B cell (primary cell): ENCODE results near the gene TTC27. TPM values are rescaled to one million over a fixed set of nuclear protein-coding genes. Genes with fewer than 3 reads are reported as not detected.

Source experiments
- ATAC-seq: fragments of 200-7000 bp; cut with Tn5 transposase; one replicate; pipeline ENCODE4 v1.10.0; 2021; ENCODE audit warnings: low read depth, mild to moderate bottlenecking, moderate number of reproducible peaks, moderate library complexity
- CTCF ChIA-PET: fragments of 350-600 bp; sonication (Branson Sonifier 250); formaldehyde crosslinking; loops from one replicate; lab custom pipeline; 2021; ENCODE audit warnings: antibody characterized with exemption, inconsistent platforms; lab: Charles Lee
- POLR2A ChIA-PET: fragments of 350-600 bp; sonication (Branson Sonifier 250); formaldehyde crosslinking; loops from one replicate; lab custom pipeline; 2021; ENCODE audit warnings: antibody characterized with exemption; lab: Charles Lee
- DNase-seq: peaks from one replicate; pipeline ENCODE4 v3.0.0; 2013
- H2AFZ ChIP-seq: 2 replicates; pipeline ENCODE4 v1.6.1; 2012; ENCODE audit warnings: mild to moderate bottlenecking, low read depth, low read length; ENCODE audit not compliant: insufficient read depth, poor library complexity, severe bottlenecking
- H3K27ac ChIP-seq, 2 donors: 1 replicate in 1 of 2; 2 replicates in 1 of 2; pipeline ENCODE4 v1.5.1; 2012 to 2013; ENCODE audit warnings: low read length in 2 of 2, mild to moderate bottlenecking in 2 of 2, moderate library complexity in 1 of 2
- H3K27me3 ChIP-seq, 4 experiments: fragments of 200-600 bp in 1 of 4; sonication (generic) in 1 of 4; replicated peaks in 1 of 4; 1 replicate in 2 of 4; 2 replicates in 2 of 4; pipeline versions ENCODE4 v1.6.1 to v1.7.0; 2013 to 2016; ENCODE audit warnings: low read length in 3 of 4, mild to moderate bottlenecking in 2 of 4, mixed read lengths in 1 of 4, moderate library complexity in 1 of 4; ENCODE audit not compliant: insufficient read depth in 4 of 4, control insufficient read depth in 3 of 4; ENCODE audit errors: control extremely low read depth in 1 of 4
- H3K36me3 ChIP-seq, 2 experiments: replicated peaks in 1 of 2; 1 replicate in 1 of 2; 2 replicates in 1 of 2; pipeline versions ENCODE4 v1.6.1 to v1.7.1; 2013; ENCODE audit warnings: low read length in 1 of 2; ENCODE audit not compliant: insufficient read depth in 2 of 2, control insufficient read depth in 1 of 2; ENCODE audit errors: control extremely low read depth in 1 of 2, extremely low read depth in 1 of 2
- H3K4me1 ChIP-seq, 2 donors: fragments of 200-600 bp in 1 of 2; sonication (generic) in 1 of 2; 1 replicate in 1 of 2; 2 replicates in 1 of 2; pipeline versions ENCODE4 v1.5.1 to v1.6.1; 2013 to 2017; ENCODE audit warnings: low read length in 2 of 2; ENCODE audit not compliant: control insufficient read depth in 2 of 2, insufficient read depth in 2 of 2
- H3K4me2 ChIP-seq: replicated peaks from 2 replicates; pipeline ENCODE3; 2012; ENCODE audit warnings: mild to moderate bottlenecking, low read depth, low read length; ENCODE audit not compliant: poor library complexity, severe bottlenecking
- H3K4me3 ChIP-seq, 5 experiments: fragments of 200-600 bp in 1 of 5; sonication (generic) in 1 of 5; 1 replicate in 3 of 5; 2 replicates in 2 of 5; pipeline versions ENCODE4 v1.5.1 to v1.7.0; 2011 to 2016; ENCODE audit warnings: low read length in 4 of 5, mild to moderate bottlenecking in 4 of 5, low read depth in 2 of 5, control low read depth in 1 of 5, moderate library complexity in 1 of 5; ENCODE audit not compliant: insufficient read depth in 1 of 5; ENCODE audit errors: control extremely low read depth in 1 of 5, extremely low read depth in 1 of 5
- H3K79me2 ChIP-seq: fragments of 200-600 bp; sonication (generic); one replicate; pipeline ENCODE4 v1.6.0; 2016; ENCODE audit warnings: low read length; ENCODE audit not compliant: control insufficient read depth, insufficient read depth
- H3K9ac ChIP-seq: fragments of 200-600 bp; sonication (generic); 2 replicates; pipeline ENCODE4 v1.6.1; 2017; ENCODE audit warnings: mild to moderate bottlenecking, low read length, moderate library complexity
- H3K9me3 ChIP-seq, 3 donors: one replicate each; pipeline versions ENCODE4 v1.6.1 to v1.7.1; 2013; ENCODE audit warnings: low read length in 2 of 3; ENCODE audit not compliant: control insufficient read depth in 2 of 3, insufficient read depth in 1 of 3; ENCODE audit errors: control extremely low read depth in 1 of 3
- H4K20me1 ChIP-seq: 2 replicates; pipeline ENCODE4 v1.6.0; 2012; ENCODE audit warnings: mild to moderate bottlenecking, low read length; ENCODE audit not compliant: insufficient read depth, control insufficient read depth, poor library complexity, severe bottlenecking
- H3K27ac Mint-ChIP-seq: one replicate; pipeline ENCODE4 v1.8.0; 2021; ENCODE audit warnings: mixed read lengths
- H3K27me3 Mint-ChIP-seq: one replicate; pipeline ENCODE4 v1.8.0; 2021; ENCODE audit warnings: mixed read lengths
- H3K4me1 Mint-ChIP-seq: one replicate; pipeline ENCODE4 v1.8.0; 2021; ENCODE audit warnings: mixed read lengths
- H3K4me3 Mint-ChIP-seq: one replicate; pipeline ENCODE4 v1.8.0; 2021; ENCODE audit warnings: mixed read lengths
- H3K9me3 Mint-ChIP-seq: one replicate; pipeline ENCODE4 v1.8.0; 2022; ENCODE audit warnings: mixed read lengths; ENCODE audit not compliant: insufficient read depth
- EZH2 ChIP-seq: IDR thresholded peaks from 2 replicates; pipeline ENCODE4 v1.6.1; 2012; ENCODE audit warnings: borderline replicate concordance, low read depth, mild to moderate bottlenecking, moderate library complexity, low read length; ENCODE audit not compliant: insufficient read depth, poor library complexity, severe bottlenecking
- WGBS: methylation state at CpG from one replicate; pipeline ENCODE4 v1.1.5; 2013; ENCODE audit warnings: missing lambda C conversion rate; ENCODE audit not compliant: insufficient coverage; 5-methylcytosine and 5-hydroxymethylcytosine counted together
- intact Hi-C: fragments of 100-400 bp; cut with micrococcal nuclease; formaldehyde crosslinking; loops from one replicate; pipeline ENCODE4 v1.10.0; 2022
- polyA plus RNA-seq: library from polyadenylated mRNA; depleted of rRNA; stranded (reverse); fragments of >200 nt; gene quantifications from 2 replicates; pipeline ENCODE4 v1.2.3, GENCODE V29; 2012
- total RNA-seq, 2 donors: library from RNA; stranded (reverse); fragments of 120-200 nt in 1 of 2; gene quantifications; 1 replicate in 1 of 2; 2 replicates in 1 of 2; pipeline versions ENCODE4 v1.2.3 to v1.2.4, GENCODE V29; 2013 to 2022
- TF ChIP-seq, protein P1 (sequence below): fragments of 200-600 bp; IDR thresholded peaks from one replicate; pipeline ENCODE4 v1.8.0; 2022; ENCODE audit warnings: antibody characterized with exemption, mild to moderate bottlenecking

TTC27 gene
- total and polyA plus RNA-seq, 2 donors (not counting 1 experiment from before 2014, with no cell fraction given): 22.7 to 28.5 TPM

- no peak for DNase-seq
- no peaks in the 10 kb centered on the region for H3K79me2 ChIP-seq
- no peak overlapping the region for H2AFZ ChIP-seq
- no peaks in the 10 kb centered on the region for H3K4me1 Mint-ChIP-seq
- ChIA-PET CTCF (no interaction called here), POLR2A (no interaction called here)
- H3K4me1 ChIP-seq: no peaks in the 10 kb centered on the region
- no peaks in the 10 kb centered on the region for H4K20me1 ChIP-seq
- 64% methylated on average over 2 of the region's 4 CpGs for WGBS
- H3K27me3 Mint-ChIP-seq: peaks cover 7% of the 10 kb centered on the region
- no peak overlapping the region for H3K9ac ChIP-seq
- H3K4me3 ChIP-seq: no peak overlapping the region
- no peak overlapping the region for H3K27ac ChIP-seq
- H3K27ac Mint-ChIP-seq: no peak overlapping the region
- peaks cover 0 to 3% (median under 1%) of the 10 kb centered on the region in 4 experiments for H3K27me3 ChIP-seq
- TF ChIP-seq EZH2: no peak
- TF ChIP-seq, protein P1, sequence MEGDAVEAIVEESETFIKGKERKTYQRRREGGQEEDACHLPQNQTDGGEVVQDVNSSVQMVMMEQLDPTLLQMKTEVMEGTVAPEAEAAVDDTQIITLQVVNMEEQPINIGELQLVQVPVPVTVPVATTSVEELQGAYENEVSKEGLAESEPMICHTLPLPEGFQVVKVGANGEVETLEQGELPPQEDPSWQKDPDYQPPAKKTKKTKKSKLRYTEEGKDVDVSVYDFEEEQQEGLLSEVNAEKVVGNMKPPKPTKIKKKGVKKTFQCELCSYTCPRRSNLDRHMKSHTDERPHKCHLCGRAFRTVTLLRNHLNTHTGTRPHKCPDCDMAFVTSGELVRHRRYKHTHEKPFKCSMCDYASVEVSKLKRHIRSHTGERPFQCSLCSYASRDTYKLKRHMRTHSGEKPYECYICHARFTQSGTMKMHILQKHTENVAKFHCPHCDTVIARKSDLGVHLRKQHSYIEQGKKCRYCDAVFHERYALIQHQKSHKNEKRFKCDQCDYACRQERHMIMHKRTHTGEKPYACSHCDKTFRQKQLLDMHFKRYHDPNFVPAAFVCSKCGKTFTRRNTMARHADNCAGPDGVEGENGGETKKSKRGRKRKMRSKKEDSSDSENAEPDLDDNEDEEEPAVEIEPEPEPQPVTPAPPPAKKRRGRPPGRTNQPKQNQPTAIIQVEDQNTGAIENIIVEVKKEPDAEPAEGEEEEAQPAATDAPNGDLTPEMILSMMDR: no peak
- no peak overlapping the region for H3K4me2 ChIP-seq
- no peaks in the 10 kb centered on the region for H3K9me3 ChIP-seq
- no peak for ATAC-seq
- no peaks in the 10 kb centered on the region for H3K36me3 ChIP-seq
- H3K4me3 Mint-ChIP-seq: no peak overlapping the region
- intact Hi-C loops: no loop called here
- no peaks in the 10 kb centered on the region for H3K9me3 Mint-ChIP-seq
Observed at GRCh38 chr2:32851777-32852439, 224.1 kb downstream of the TTC27 start.

GRCh38 chr2:32852856-32853255 lies 225.0 kb downstream of the TTC27 start:
- Histone ChIP-seq H3K9ac (no peak overlapping the region), H2AFZ (no peak overlapping the region), H3K9me3 (no peaks in the 10 kb centered on the region), H3K4me2 (no peak overlapping the region), H3K27me3 (peaks cover 0 to 5% (median 1%) of the 10 kb centered on the region in 4 experiments), H3K4me3 (no peak overlapping the region), H3K79me2 (no peaks in the 10 kb centered on the region), H3K4me1 (no peaks in the 10 kb centered on the region), H4K20me1 (no peaks in the 10 kb centered on the region), H3K27ac (no peak overlapping the region), H3K36me3 (no peaks in the 10 kb centered on the region)
- TF ChIP-seq, protein P1: no peak
- TF ChIP-seq EZH2: no peak
- Mint-ChIP-seq H3K4me3 (no peak overlapping the region), H3K27me3 (peaks cover 11% of the 10 kb centered on the region), H3K4me1 (no peaks in the 10 kb centered on the region), H3K27ac (no peak overlapping the region), H3K9me3 (no peaks in the 10 kb centered on the region)
- ATAC-seq (no peak), DNase-seq (no peak)
- intact Hi-C loops: no loop called here
- ChIA-PET POLR2A (no interaction called here), CTCF (no interaction called here)
- 91% methylated on average over 4 of the region's 5 CpGs for WGBS
